HCT116 (cell line): Measurements from ENCODE around the gene HOXC6. TPM values are rescaled to one million over a fixed set of nuclear protein-coding genes. Genes with fewer than 3 reads are reported as not detected.

ENCODE experiments used
- ATAC-seq: fragments of 200-7000 bp; cut with Tn5 transposase; 2 replicates; pipeline ENCODE4 v1.9.1; 2020; ENCODE audit warnings: mild to moderate bottlenecking, moderate library complexity
- BruUV-seq: library from RNA; stranded (reverse); fragments of 400-500 nt; replicated peaks from 2 replicates; lab custom pipeline; 2021; lab: Mats Ljungman, UMichigan
- CTCF ChIA-PET: fragments of 300-600 bp; sonication (Branson Sonifier 250); formaldehyde crosslinking; loops from one replicate; lab custom pipeline; 2021; ENCODE audit warnings: antibody characterized with exemption; lab: Charles Lee
- POLR2A ChIA-PET: fragments of 300-600, 350-600 bp; sonication (Branson Sonifier 250); formaldehyde crosslinking; loops from one replicate; lab custom pipeline; 2021; ENCODE audit warnings: antibody characterized with exemption; lab: Charles Lee
- RAD21 ChIA-PET, 2 experiments: fragments of 300-600 bp; sonication (Branson Sonifier 250); formaldehyde crosslinking; loops; one replicate each; lab custom pipeline; 2023; ENCODE audit warnings: low total read pairs in 2 of 2; ENCODE audit not compliant: uncharacterized antibody in 2 of 2, unreplicated experiment in 2 of 2, low non-redundant PET in 1 of 2; lab: Charles Lee
- DNase-seq: peaks from one replicate; pipeline ENCODE4 v3.0.0-alpha.2; 2010; ENCODE audit warnings: low read depth, low spot score
- H2AFZ ChIP-seq: fragments of 200-600 bp; shearing (Covaris generic), sonication (generic); 2 replicates; pipeline ENCODE4 v1.6.1; 2017; ENCODE audit warnings: low read depth, mixed run types, mixed read lengths, antibody characterized with exemption, low read length; ENCODE audit not compliant: poor library complexity, severe bottlenecking
- H3K27ac ChIP-seq: 2 replicates; pipeline ENCODE4 v1.5.1; 2012; ENCODE audit warnings: low read depth, low read length
- H3K27me3 ChIP-seq: fragments of 200-600 bp; sonication (generic); 2 replicates; pipeline ENCODE4 v1.6.1; 2016; ENCODE audit warnings: mixed run types, low read length, mixed read lengths; ENCODE audit not compliant: insufficient read depth
- H3K36me3 ChIP-seq, 2 experiments: fragments of 200-500 bp in 1 of 2; fragments of 200-600 bp in 1 of 2; sonication (Bioruptor generic) in 1 of 2; sonication (generic) in 1 of 2; 2 replicates each; pipeline versions ENCODE4 v1.5.1 to v1.6.1; 2014 to 2016; ENCODE audit warnings: low read length in 2 of 2, inconsistent platforms in 1 of 2, mixed read lengths in 1 of 2, mixed run types in 1 of 2; ENCODE audit not compliant: insufficient read depth in 2 of 2, control insufficient read depth in 1 of 2
- H3K4me1 ChIP-seq, 2 experiments: fragments of 200-600 bp in 1 of 2; sonication (generic) in 1 of 2; 2 replicates each; pipeline versions ENCODE4 v1.5.1 to v1.6.1; 2012 to 2017; ENCODE audit warnings: low read length in 2 of 2, inconsistent platforms in 1 of 2, mild to moderate bottlenecking in 1 of 2, mixed read lengths in 1 of 2, mixed run types in 1 of 2, moderate library complexity in 1 of 2; ENCODE audit not compliant: insufficient read depth in 2 of 2, control insufficient read depth in 1 of 2
- H3K4me2 ChIP-seq: fragments of 200-600 bp; sonication (generic); 2 replicates; pipeline ENCODE4 v1.6.1; 2017; ENCODE audit warnings: mixed run types, low read length, mixed read lengths
- H3K4me3 ChIP-seq, 2 experiments: fragments of 200-600 bp in 1 of 2; sonication (generic) in 1 of 2; replicated peaks in 1 of 2; 2 replicates each; pipeline ENCODE4 v1.5.1; 2011 to 2016; ENCODE audit warnings: low read length in 2 of 2, control low read depth in 1 of 2, low read depth in 1 of 2, mild to moderate bottlenecking in 1 of 2, mixed read lengths in 1 of 2, mixed run types in 1 of 2
- H3K79me2 ChIP-seq: fragments of 200-600 bp; sonication (generic); 2 replicates; pipeline ENCODE4 v1.6.1; 2017; ENCODE audit warnings: mild to moderate bottlenecking, mixed run types, low read length, moderate library complexity, mixed read lengths; ENCODE audit not compliant: insufficient read depth
- H3K9ac ChIP-seq: fragments of 200-600 bp; sonication (generic); 2 replicates; pipeline ENCODE4 v1.6.1; 2016; ENCODE audit warnings: low read length, mixed read lengths
- H3K9me2 ChIP-seq: fragments of 200-600 bp; sonication (generic), shearing (Covaris generic); 2 replicates; pipeline ENCODE4 v1.6.1; 2017; ENCODE audit warnings: mixed run types, mild to moderate bottlenecking, moderate library complexity; ENCODE audit not compliant: insufficient read depth
- H3K9me3 ChIP-seq, 2 experiments: fragments of 200-500 bp in 1 of 2; fragments of 200-600 bp in 1 of 2; sonication (Bioruptor generic) in 1 of 2; sonication (generic) in 1 of 2; 2 replicates each; pipeline ENCODE4 v1.6.1; 2014 to 2017; ENCODE audit warnings: low read length in 2 of 2, mixed read lengths in 2 of 2, inconsistent platforms in 1 of 2, low read depth in 1 of 2, mild to moderate bottlenecking in 1 of 2, mixed run types in 1 of 2, moderate library complexity in 1 of 2; ENCODE audit not compliant: control insufficient read depth in 1 of 2, insufficient read depth in 1 of 2
- H4K20me1 ChIP-seq: fragments of 200-600 bp; sonication (generic), shearing (Covaris generic); 2 replicates; pipeline ENCODE4 v1.6.1; 2017; ENCODE audit warnings: mixed run types, mild to moderate bottlenecking, moderate library complexity; ENCODE audit not compliant: insufficient read depth
- CBX3 ChIP-seq: IDR thresholded peaks from 2 replicates; pipeline ENCODE4 v1.6.1; 2012; ENCODE audit warnings: low read depth
- EGR1 ChIP-seq: IDR thresholded peaks from 2 replicates; pipeline ENCODE4 v1.6.1; 2012; ENCODE audit warnings: low read depth
- EZH2phosphoT487 ChIP-seq: fragments of 200-600 bp; IDR thresholded peaks from 2 replicates; pipeline ENCODE4 v1.6.1; 2018; ENCODE audit warnings: antibody characterized with exemption, borderline replicate concordance
- JUND ChIP-seq: IDR thresholded peaks from 2 replicates; pipeline ENCODE4 v1.6.1; 2012
- POLR2A ChIP-seq: IDR thresholded peaks from 2 replicates; pipeline ENCODE4 v1.7.0; 2011; ENCODE audit warnings: borderline replicate concordance; ENCODE audit not compliant: insufficient read depth, insufficient read length; ENCODE audit errors: extremely low read depth
- SP1 ChIP-seq: IDR thresholded peaks from 2 replicates; pipeline ENCODE4 v1.6.1; 2012; ENCODE audit warnings: low read depth
- SRF ChIP-seq: IDR thresholded peaks from 2 replicates; pipeline ENCODE4 v1.6.1; 2012; ENCODE audit warnings: low read depth
- TCF7L2 ChIP-seq: IDR thresholded peaks from 2 replicates; pipeline ENCODE4 v1.7.0; 2011; ENCODE audit warnings: borderline replicate concordance, inconsistent platforms; ENCODE audit not compliant: insufficient read depth, insufficient read length; ENCODE audit errors: extremely low read depth
- YY1 ChIP-seq: IDR thresholded peaks from 2 replicates; pipeline ENCODE4 v1.6.1; 2011; ENCODE audit warnings: low read length, low read depth, moderate library complexity, mild to moderate bottlenecking; ENCODE audit not compliant: insufficient replicate concordance; ENCODE audit errors: extremely low read depth
- ZNF274 ChIP-seq: fragments of 200-500 bp; sonication (Bioruptor generic); IDR thresholded peaks from 2 replicates; pipeline ENCODE4 v1.6.1; 2014; ENCODE audit warnings: mild to moderate bottlenecking, low read depth, low read length, inconsistent platforms
- intact Hi-C: fragments of 100-400 bp; cut with micrococcal nuclease; formaldehyde crosslinking; loops from 2 replicates; pipeline ENCODE4 v1.10.0; 2022
- total RNA-seq: library from RNA; stranded (reverse); gene quantifications from one replicate; pipeline ENCODE4 v1.2.1, GENCODE V29; 2021; ENCODE audit not compliant: unreplicated experiment
- TF ChIP-seq, protein P1 (sequence below): IDR thresholded peaks from 2 replicates; pipeline ENCODE4 v1.6.1; 2011; ENCODE audit warnings: mild to moderate bottlenecking, low read length, moderate library complexity; ENCODE audit not compliant: insufficient replicate concordance; ENCODE audit errors: extremely low read depth

The HOXC6 gene
- total RNA-seq, 1 experiment from 2014 or later, result 3.1 TPM

DNA sequence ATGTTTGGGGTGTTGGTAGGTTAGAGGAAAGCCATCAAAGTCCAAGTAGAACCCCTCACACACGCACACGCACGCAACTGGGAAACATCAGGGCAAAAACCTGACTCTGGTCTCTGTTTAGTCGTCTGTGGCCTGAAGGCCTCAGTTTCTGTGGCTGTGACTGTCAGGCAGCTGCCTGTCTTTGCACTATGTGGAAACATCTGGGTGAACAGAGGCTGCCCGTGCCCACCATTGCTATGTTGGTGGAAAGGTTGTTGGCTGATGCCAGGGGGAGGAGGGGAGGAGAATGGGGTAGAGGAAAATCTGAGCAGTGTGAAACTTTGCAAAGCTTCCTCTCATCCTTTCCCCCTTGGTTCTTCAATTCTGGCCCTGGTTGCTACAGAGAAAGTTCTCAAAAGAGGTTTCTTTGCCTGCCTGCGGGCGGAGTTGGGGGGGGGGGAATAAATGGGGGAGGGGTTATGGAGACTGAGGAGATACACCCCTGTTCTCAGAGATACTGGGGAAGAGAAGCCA is 35.8 kb upstream of the HOXC6 start:
- Histone ChIP-seq H3K27ac (no peak overlapping the region), H3K4me3 (no peak overlapping the region), H3K9me3 (no peaks in the 10 kb centered on the region), H4K20me1 (no peaks in the 10 kb centered on the region), H3K9me2 (no peaks in the 10 kb centered on the region), H3K79me2 (peaks cover 22% of the 10 kb centered on the region), H3K27me3 (no peaks in the 10 kb centered on the region), H3K9ac (no peak overlapping the region), H3K4me1 (peaks cover 13 to 31% of the 10 kb centered on the region in 2 experiments), H2AFZ (no peak overlapping the region), H3K36me3 (no peaks in the 10 kb centered on the region), H3K4me2 (no peak overlapping the region)
- ATAC-seq (no peak), DNase-seq (no peak)
- POLR2A ChIA-PET, result interaction anchor here (2.2 kb wide), 1 partner anchor 25 kb away, joined by 6 read pairs; no protein-coding TSS in a partner anchor
- CTCF ChIA-PET, result interaction anchor here (1.2 to 1.7 kb wide), 4 partner anchors 7 to 216 kb away, joined by 3 to 5 read pairs (median 4); partner anchors contain the start of genes HOXC10 and HOXC5
- TF ChIP-seq ZNF274, result no peak
- no peak for TF ChIP-seq CBX3
- no peak for TF ChIP-seq POLR2A
- TF ChIP-seq YY1, result no peak
- no peak for TF ChIP-seq EGR1
- TF ChIP-seq, protein P1, sequence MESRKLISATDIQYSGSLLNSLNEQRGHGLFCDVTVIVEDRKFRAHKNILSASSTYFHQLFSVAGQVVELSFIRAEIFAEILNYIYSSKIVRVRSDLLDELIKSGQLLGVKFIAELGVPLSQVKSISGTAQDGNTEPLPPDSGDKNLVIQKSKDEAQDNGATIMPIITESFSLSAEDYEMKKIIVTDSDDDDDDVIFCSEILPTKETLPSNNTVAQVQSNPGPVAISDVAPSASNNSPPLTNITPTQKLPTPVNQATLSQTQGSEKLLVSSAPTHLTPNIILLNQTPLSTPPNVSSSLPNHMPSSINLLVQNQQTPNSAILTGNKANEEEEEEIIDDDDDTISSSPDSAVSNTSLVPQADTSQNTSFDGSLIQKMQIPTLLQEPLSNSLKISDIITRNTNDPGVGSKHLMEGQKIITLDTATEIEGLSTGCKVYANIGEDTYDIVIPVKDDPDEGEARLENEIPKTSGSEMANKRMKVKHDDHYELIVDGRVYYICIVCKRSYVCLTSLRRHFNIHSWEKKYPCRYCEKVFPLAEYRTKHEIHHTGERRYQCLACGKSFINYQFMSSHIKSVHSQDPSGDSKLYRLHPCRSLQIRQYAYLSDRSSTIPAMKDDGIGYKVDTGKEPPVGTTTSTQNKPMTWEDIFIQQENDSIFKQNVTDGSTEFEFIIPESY, result no peak
- TF ChIP-seq JUND, result no peak
- TF ChIP-seq TCF7L2, result no peak
- no peak for TF ChIP-seq SP1
- TF ChIP-seq SRF, result no peak
- no peak for TF ChIP-seq EZH2phosphoT487
- BruUV-seq, result no TSS peak
- RAD21 ChIA-PET, result no interaction called here
- intact Hi-C loops, result no loop called here
